ENCODE data around the gene HCN2. TPM values are rescaled to one million over a fixed set of nuclear protein-coding genes. Genes with fewer than 3 reads are reported as not detected.
"Not testable (repeated sequence)": the region's sequence is repeated elsewhere in the genome, so short reads cannot be mapped to it uniquely, and the experiment has no call there.

The HCN2 gene
- total and polyA plus RNA-seq, 3 donors from 2014 or later, result 5.5 to 12.4 (median 6.6) TPM

DNA sequence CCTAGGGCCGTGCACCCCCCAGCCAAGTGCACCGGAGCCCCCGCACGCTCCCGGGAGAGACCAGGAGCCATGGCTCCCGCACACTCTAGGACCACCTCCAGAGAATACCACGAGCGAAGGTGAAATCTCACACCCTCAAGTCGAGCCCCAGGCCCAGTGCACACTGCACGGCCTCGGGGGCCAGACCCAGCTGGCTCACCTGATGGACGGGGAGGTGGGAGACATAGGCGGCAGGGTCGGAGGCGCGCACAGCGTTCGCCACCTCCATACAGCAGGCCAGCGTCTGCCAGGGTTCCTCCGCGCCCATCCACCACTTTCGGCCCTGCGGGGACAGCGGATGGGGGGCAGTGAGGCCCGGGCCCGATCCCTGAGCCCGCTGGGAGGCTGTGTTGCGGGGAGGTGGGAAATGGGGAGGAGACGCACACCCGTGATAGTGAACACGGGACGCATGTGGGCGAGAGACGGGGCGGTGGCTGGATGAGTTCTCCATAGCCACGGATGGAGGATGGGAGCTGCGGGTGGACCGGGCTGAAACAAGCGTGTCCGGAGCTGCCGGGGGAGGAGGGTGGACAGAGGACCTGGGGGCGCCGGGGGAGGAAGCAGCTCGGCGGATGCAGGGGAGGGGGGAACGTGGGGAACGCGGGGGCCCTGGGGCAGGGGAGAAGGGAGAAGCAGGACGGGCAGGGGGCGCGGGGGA lies 30.6 kb downstream of the HCN2 start:
- DNase-seq, result no peak
- H3K36me3 ChIP-seq (ENCODE audit: low read depth, missing control alignments), result no peaks in the 10 kb centered on the region
- 78 to 83% methylated on average over 28 to 43 of the region's 51 CpGs for WGBS, 2 donors
- no peaks in the 10 kb centered on the region for H3K4me1 ChIP-seq
- H3K9me3 ChIP-seq, result no peaks in the 10 kb centered on the region
- no peaks in the 10 kb centered on the region for H3K27me3 ChIP-seq
- H3K4me3 ChIP-seq, result no peak overlapping the region
- no peak overlapping the region for H3K27ac ChIP-seq
- no peak for TF ChIP-seq POLR2A (IDR thresholded peaks at IDR 0.05)
- TF ChIP-seq, protein P1, sequence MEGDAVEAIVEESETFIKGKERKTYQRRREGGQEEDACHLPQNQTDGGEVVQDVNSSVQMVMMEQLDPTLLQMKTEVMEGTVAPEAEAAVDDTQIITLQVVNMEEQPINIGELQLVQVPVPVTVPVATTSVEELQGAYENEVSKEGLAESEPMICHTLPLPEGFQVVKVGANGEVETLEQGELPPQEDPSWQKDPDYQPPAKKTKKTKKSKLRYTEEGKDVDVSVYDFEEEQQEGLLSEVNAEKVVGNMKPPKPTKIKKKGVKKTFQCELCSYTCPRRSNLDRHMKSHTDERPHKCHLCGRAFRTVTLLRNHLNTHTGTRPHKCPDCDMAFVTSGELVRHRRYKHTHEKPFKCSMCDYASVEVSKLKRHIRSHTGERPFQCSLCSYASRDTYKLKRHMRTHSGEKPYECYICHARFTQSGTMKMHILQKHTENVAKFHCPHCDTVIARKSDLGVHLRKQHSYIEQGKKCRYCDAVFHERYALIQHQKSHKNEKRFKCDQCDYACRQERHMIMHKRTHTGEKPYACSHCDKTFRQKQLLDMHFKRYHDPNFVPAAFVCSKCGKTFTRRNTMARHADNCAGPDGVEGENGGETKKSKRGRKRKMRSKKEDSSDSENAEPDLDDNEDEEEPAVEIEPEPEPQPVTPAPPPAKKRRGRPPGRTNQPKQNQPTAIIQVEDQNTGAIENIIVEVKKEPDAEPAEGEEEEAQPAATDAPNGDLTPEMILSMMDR (IDR thresholded peaks at IDR 0.05), result no peak
- intact Hi-C loops (cut with DNase I; ENCODE audit: low total_unique reads), result no loop called here

GRCh38 chr19:621191-621590 lies 31.5 kb downstream of the HCN2 start:
- H3K27me3 ChIP-seq; intact Hi-C loops (cut with DNase I; ENCODE audit: low total_unique reads); DNase-seq; H3K9me3 ChIP-seq; H3K36me3 ChIP-seq (ENCODE audit: low read depth, missing control alignments); H3K4me1 ChIP-seq; H3K27ac ChIP-seq; H3K4me3 ChIP-seq: not testable (repeated sequence)
- 60 to 97% methylated on average over 18 to 48 of the region's 48 CpGs for WGBS, 2 donors

GRCh38 chr19:621819-622218 lies 32.1 kb downstream of the HCN2 start:
- no peaks in the 10 kb centered on the region for H3K27me3 ChIP-seq
- no peaks in the 10 kb centered on the region for H3K4me1 ChIP-seq
- WGBS, 2 donors, result 57 to 86% methylated on average over 6 to 23 of the region's 24 CpGs
- no peak overlapping the region for H3K27ac ChIP-seq
- H3K4me3 ChIP-seq, result no peak overlapping the region
- TF ChIP-seq, protein P1 (IDR thresholded peaks at IDR 0.05), result no peak
- TF ChIP-seq POLR2A (IDR thresholded peaks at IDR 0.05), result no peak
- H3K9me3 ChIP-seq, result no peaks in the 10 kb centered on the region
- intact Hi-C loops (cut with DNase I; ENCODE audit: low total_unique reads), result no loop called here
- DNase-seq, result no peak
- no peaks in the 10 kb centered on the region for H3K36me3 ChIP-seq (ENCODE audit: low read depth, missing control alignments)

DNA sequence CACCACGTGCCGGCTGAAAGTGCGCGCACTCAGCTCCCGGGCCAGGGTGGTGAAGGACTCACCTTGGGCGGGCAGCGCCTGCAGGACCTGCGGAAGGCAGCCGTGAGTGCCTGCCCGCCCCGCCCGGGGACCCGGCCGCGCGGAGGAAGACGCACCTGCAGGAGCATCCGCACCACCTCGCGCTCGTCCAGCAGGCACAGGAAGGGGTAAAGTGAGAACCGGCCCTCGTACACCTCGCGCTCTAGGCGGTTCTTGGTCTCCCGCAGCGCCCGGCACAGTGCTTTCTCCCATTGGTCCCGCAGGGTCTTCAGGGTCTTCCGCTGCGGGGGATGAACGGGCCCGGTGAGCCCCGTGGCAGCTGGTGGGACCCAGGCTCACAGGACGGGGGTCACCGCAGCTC lies 33.0 kb downstream of the HCN2 start:
- DNase-seq, result no peak
- H3K9me3 ChIP-seq, result no peaks in the 10 kb centered on the region
- intact Hi-C loops (cut with DNase I; ENCODE audit: low total_unique reads), result no loop called here
- H3K36me3 ChIP-seq (ENCODE audit: low read depth, missing control alignments), result no peaks in the 10 kb centered on the region
- H3K4me1 ChIP-seq, result no peaks in the 10 kb centered on the region
- no peak for TF ChIP-seq POLR2A (IDR thresholded peaks at IDR 0.05)
- TF ChIP-seq, protein P1 (IDR thresholded peaks at IDR 0.05), result no peak
- 84% methylated on average over 37 of the region's 37 CpGs; no CpG with 5 or more reads in 1 of the 2 donors for WGBS, 2 donors
- H3K27ac ChIP-seq, result no peak overlapping the region
- H3K4me3 ChIP-seq, result no peak overlapping the region
- no peaks in the 10 kb centered on the region for H3K27me3 ChIP-seq

- no peak for DNase-seq
- no peaks in the 10 kb centered on the region for H3K4me1 ChIP-seq
- H3K4me3 ChIP-seq, result no peak overlapping the region
- TF ChIP-seq POLR2A (IDR thresholded peaks at IDR 0.05), result no peak
- TF ChIP-seq, protein P1 (IDR thresholded peaks at IDR 0.05), result no peak
- H3K36me3 ChIP-seq (ENCODE audit: low read depth, missing control alignments), result no peaks in the 10 kb centered on the region
- intact Hi-C loops (cut with DNase I; ENCODE audit: low total_unique reads), result no loop called here
- H3K27me3 ChIP-seq, result no peaks in the 10 kb centered on the region
- H3K27ac ChIP-seq, result no peak overlapping the region
- H3K9me3 ChIP-seq, result no peaks in the 10 kb centered on the region
- WGBS, 2 donors, result 62 to 71% methylated on average over 12 to 44 of the region's 44 CpGs
Measured at GRCh38 chr19:623175-623916, 33.7 kb downstream of the HCN2 start.
